Vagina (tissue), 2 donors: ENCODE measurements around the gene SRPX. TPM values are rescaled to one million over a fixed set of nuclear protein-coding genes. Genes with fewer than 3 reads are reported as not detected.

Experiments used
- DNase-seq, 2 donors: peaks; one replicate each; pipeline ENCODE4 v3.0.0-alpha.2; 2017; ENCODE audit errors: extremely low spot score in 2 of 2
- H3K27ac ChIP-seq: fragments of 200-600 bp; sonication (generic); one replicate; pipeline ENCODE4 v1.5.1; 2019
- H3K27me3 ChIP-seq: fragments of 200-600 bp; sonication (generic); one replicate; pipeline ENCODE4 v1.5.1; 2019
- H3K36me3 ChIP-seq, 2 donors: fragments of 200-600 bp; sonication (generic); one replicate each; pipeline ENCODE4 v1.5.1; 2017 to 2019
- H3K4me1 ChIP-seq: fragments of 200-600 bp; sonication (generic); one replicate; pipeline ENCODE4 v1.5.1; 2019
- H3K4me3 ChIP-seq, 2 donors: fragments of 200-600 bp; sonication (generic); 1 replicate in 1 of 2; 2 replicates in 1 of 2; pipeline ENCODE4 v1.5.1; 2016 to 2019
- H3K9me3 ChIP-seq: fragments of 200-600 bp; sonication (generic); one replicate; pipeline ENCODE4 v1.5.1; 2019
- POLR2A ChIP-seq, 2 donors: fragments of 450-650 bp; IDR thresholded peaks; one replicate each; pipeline ENCODE4 v1.6.1; 2017; ENCODE audit warnings: antibody characterized with exemption in 2 of 2, mild to moderate bottlenecking in 2 of 2, moderate library complexity in 2 of 2
- POLR2AphosphoS5 ChIP-seq, 2 donors: sonication (generic); formaldehyde crosslinking; IDR thresholded peaks; one replicate each; pipeline ENCODE4 v1.9.0; 2017; ENCODE audit warnings: antibody characterized with exemption in 2 of 2, mild to moderate bottlenecking in 2 of 2, low read depth in 1 of 2; ENCODE audit not compliant: insufficient read depth in 1 of 2
- intact Hi-C: fragments of 100-400 bp; cut with DNase I; formaldehyde crosslinking; loops from one replicate; pipeline ENCODE4 v1.15.1; 2023
- total RNA-seq: library from RNA; depleted of rRNA; stranded (reverse); fragments of >200 nt; gene quantifications from one replicate; pipeline ENCODE4 v1.2.3, GENCODE V29; 2016
- TF ChIP-seq, protein P1 (sequence below), 3 experiments: fragments of 450-650 bp in 2 of 3; fragments of 200-600 bp in 1 of 3; sonication (generic) in 1 of 3; IDR thresholded peaks; one replicate each; pipeline ENCODE4 v1.5.1; 2017 to 2019; ENCODE audit warnings: antibody characterized with exemption in 3 of 3, mild to moderate bottlenecking in 2 of 3, moderate library complexity in 2 of 3

Gene SRPX
- total RNA-seq, 1 donor from 2014 or later = 118 TPM

DNA sequence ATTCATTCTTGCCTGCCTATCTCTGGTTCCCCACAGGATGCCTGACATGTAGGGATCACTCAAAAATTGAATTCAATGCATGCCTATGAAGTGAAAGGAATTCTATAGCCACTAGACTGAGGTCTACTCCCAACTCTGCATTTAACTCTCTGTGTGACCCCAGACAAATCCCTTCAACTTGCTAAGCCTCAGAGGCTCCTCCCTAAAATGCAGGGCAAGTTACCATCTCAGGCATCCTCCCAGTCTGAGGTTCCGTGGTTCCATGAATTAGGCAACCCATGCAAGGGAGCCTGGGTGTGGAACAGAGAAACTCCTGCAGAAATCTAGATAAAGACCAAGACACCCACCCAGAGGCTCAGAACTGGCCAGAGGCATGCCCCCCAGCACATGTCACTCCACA, 6.6 kb downstream of the SRPX start:
- Histone ChIP-seq H3K27me3 (no peaks in the 10 kb centered on the region), H3K36me3 (no peaks in the 10 kb centered on the region), H3K27ac (no peak overlapping the region), H3K4me1 (no peaks in the 10 kb centered on the region), H3K9me3 (no peaks in the 10 kb centered on the region), H3K4me3 (no peak overlapping the region)
- TF ChIP-seq, protein P1, sequence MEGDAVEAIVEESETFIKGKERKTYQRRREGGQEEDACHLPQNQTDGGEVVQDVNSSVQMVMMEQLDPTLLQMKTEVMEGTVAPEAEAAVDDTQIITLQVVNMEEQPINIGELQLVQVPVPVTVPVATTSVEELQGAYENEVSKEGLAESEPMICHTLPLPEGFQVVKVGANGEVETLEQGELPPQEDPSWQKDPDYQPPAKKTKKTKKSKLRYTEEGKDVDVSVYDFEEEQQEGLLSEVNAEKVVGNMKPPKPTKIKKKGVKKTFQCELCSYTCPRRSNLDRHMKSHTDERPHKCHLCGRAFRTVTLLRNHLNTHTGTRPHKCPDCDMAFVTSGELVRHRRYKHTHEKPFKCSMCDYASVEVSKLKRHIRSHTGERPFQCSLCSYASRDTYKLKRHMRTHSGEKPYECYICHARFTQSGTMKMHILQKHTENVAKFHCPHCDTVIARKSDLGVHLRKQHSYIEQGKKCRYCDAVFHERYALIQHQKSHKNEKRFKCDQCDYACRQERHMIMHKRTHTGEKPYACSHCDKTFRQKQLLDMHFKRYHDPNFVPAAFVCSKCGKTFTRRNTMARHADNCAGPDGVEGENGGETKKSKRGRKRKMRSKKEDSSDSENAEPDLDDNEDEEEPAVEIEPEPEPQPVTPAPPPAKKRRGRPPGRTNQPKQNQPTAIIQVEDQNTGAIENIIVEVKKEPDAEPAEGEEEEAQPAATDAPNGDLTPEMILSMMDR (IDR thresholded peaks at IDR 0.05) = no peak
- no peak for TF ChIP-seq POLR2AphosphoS5 (IDR thresholded peaks at IDR 0.05; ENCODE audit: insufficient read depth in 1 of 2, low read depth in 1 of 2)
- no peak for TF ChIP-seq POLR2A (IDR thresholded peaks at IDR 0.05)
- intact Hi-C loops = no loop called here
- DNase-seq = no peak

DNA sequence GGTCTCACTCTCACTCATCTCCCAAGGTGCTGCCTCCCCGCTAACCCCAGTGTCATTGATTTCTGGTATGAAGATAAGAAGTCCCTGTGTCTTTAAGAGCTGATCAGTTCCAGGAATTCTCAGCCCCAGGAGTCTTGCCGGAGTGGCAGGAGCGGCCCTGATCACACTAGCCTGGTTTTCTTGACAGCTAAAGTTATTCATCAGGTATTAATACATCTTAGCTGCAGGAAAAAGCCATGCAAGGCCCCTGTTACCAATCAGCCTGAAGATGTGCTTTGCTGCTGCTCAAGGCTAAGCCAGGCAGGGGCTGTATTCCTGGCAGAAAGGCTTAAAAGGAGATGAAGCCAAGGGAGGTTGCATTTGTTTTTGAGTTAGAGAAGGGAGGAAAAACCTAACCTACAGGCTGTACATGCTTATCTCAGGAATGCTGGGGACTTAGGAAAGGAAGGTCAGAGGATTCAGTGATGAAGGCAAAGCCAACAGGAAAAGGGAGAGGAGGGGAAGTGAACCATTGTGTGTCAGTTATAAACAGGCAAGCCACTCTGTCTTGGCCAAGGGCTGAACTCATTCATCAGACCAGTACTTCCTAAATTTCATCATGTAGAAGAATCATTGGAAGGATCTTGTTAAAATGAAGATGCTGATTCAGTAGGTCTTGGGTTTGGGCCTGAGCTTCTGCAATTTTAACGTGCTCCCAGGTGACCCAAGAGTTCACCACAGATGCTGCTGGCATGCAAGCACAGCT, 8.6 kb downstream of the SRPX start:
- Histone ChIP-seq H3K4me1 (no peaks in the 10 kb centered on the region), H3K27ac (no peak overlapping the region), H3K27me3 (no peaks in the 10 kb centered on the region), H3K9me3 (no peaks in the 10 kb centered on the region), H3K36me3 (no peaks in the 10 kb centered on the region), H3K4me3 (no peak overlapping the region)
- intact Hi-C loops = no loop called here
- TF ChIP-seq POLR2A (IDR thresholded peaks at IDR 0.05) = no peak
- TF ChIP-seq, protein P1 (IDR thresholded peaks at IDR 0.05) = no peak
- no peak for TF ChIP-seq POLR2AphosphoS5 (IDR thresholded peaks at IDR 0.05; ENCODE audit: insufficient read depth in 1 of 2, low read depth in 1 of 2)
- DNase-seq = no peak

DNA sequence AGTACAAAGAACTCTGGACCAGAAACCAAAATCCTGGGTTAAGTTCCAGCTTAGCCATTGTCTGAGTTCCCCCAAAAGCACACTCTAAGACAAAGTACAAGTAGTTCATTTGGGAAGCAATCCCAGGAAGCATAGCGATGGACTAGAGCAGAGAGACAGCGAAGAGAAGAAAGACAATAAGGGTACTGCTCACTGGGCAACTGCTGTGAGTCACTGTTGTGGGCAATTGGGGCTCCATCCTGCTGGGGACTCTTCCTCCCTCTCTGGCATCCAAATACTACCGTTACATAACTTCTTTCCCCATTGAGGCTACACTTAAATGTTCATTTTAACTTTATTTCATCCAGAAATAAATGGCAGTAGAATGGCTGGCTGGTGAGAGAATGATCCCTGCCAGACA, 14.1 kb downstream of the SRPX start:
- Histone ChIP-seq H3K4me3 (no peak overlapping the region), H3K27me3 (no peaks in the 10 kb centered on the region), H3K9me3 (no peaks in the 10 kb centered on the region), H3K27ac (no peak overlapping the region), H3K4me1 (no peaks in the 10 kb centered on the region), H3K36me3 (no peaks in the 10 kb centered on the region)
- no peak for TF ChIP-seq POLR2AphosphoS5 (IDR thresholded peaks at IDR 0.05; ENCODE audit: insufficient read depth in 1 of 2, low read depth in 1 of 2)
- TF ChIP-seq, protein P1 (IDR thresholded peaks at IDR 0.05) = no peak
- intact Hi-C loops = no loop called here
- DNase-seq = no peak

DNA sequence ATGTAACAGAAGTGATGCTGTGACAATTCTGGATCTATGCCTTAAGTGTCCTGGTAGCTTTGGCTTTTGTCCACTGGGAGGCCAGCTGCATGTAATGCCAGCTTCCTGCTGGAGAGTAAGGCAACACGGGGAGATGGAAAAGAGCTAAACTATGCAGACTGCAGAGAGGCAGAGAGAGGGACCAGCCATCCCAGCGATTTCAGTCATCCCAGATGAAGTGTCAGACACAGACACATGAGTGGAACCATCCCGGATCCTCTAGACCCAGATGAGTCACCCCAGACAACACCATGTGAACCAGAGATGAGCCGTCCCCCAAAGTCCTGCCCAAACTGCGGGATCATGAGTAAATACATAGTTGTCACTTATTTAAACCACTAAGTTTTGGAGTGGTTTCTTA, 14.6 kb downstream of the SRPX start:
- DNase-seq = no peak
- H3K4me1 ChIP-seq = no peaks in the 10 kb centered on the region
- no peak overlapping the region for H3K4me3 ChIP-seq
- no peaks in the 10 kb centered on the region for H3K36me3 ChIP-seq
- intact Hi-C loops = no loop called here
- no peaks in the 10 kb centered on the region for H3K27me3 ChIP-seq
- no peaks in the 10 kb centered on the region for H3K9me3 ChIP-seq
- TF ChIP-seq POLR2A (IDR thresholded peaks at IDR 0.05) (no peak), POLR2AphosphoS5 (IDR thresholded peaks at IDR 0.05; ENCODE audit: insufficient read depth in 1 of 2, low read depth in 1 of 2) (no peak)
- TF ChIP-seq, protein P1 (IDR thresholded peaks at IDR 0.05) = no peak
- H3K27ac ChIP-seq = no peak overlapping the region

DNA sequence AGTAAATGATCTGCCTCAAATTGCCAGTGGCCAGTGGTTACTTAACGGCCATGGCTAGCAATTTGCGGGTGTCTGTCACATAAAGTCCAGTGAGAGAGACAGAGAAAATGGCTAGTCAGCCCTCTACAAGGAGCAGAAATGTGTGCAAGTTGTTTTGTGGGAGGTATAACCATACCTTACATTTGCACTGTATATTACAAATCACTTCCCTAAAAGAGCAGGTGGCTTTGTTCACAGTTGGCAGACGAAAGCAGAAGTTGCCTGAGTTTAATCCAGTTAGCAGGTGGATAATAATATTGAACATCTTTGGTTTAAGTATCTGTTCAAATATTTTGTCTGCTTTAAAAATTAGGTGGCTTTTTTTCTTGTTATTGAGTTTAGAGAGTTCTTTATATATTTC, 15.6 kb downstream of the SRPX start:
- H3K36me3 ChIP-seq = no peaks in the 10 kb centered on the region
- no peaks in the 10 kb centered on the region for H3K27me3 ChIP-seq
- intact Hi-C loops = no loop called here
- no peak for TF ChIP-seq POLR2AphosphoS5 (IDR thresholded peaks at IDR 0.05; ENCODE audit: insufficient read depth in 1 of 2, low read depth in 1 of 2)
- no peaks in the 10 kb centered on the region for H3K4me1 ChIP-seq
- no peak overlapping the region for H3K27ac ChIP-seq
- no peaks in the 10 kb centered on the region for H3K9me3 ChIP-seq
- no peak for DNase-seq
- no peak overlapping the region for H3K4me3 ChIP-seq
